Measurements from ENCODE around the gene STAC2. TPM values are rescaled to one million over a fixed set of nuclear protein-coding genes. Genes with fewer than 3 reads are reported as not detected.
A peak's percentile ranks its signal among the peaks of the same experiment; 100 is the strongest.

The STAC2 gene
- total and polyA plus RNA-seq, 2 of the 13 experiments (the other 11 are each of a cell fraction or from before 2014, with no cell fraction given) = not detected

GRCh38 chr17:39244600-39245570 lies 19.1 kb upstream of the STAC2 start (continued):
- TF ChIP-seq SRSF1 (optimal IDR thresholded peaks at IDR 0.05; ENCODE audit: low read depth, low read length) (no peak), ATF4 (CRISPR knock-in tag; IDR thresholded peaks at IDR 0.05) (no peak), HDAC2 (CRISPR knock-in tag; IDR thresholded peaks at IDR 0.05) (peak; percentile 25; the same call in 1 of the 2 replicates), TBP (CRISPR knock-in tag; IDR thresholded peaks at IDR 0.05) (no peak), ZNF282 (IDR thresholded peaks at IDR 0.05; ENCODE audit: partially characterized antibody) (no peak), ZNF124 (CRISPR knock-in tag; IDR thresholded peaks at IDR 0.05) (no peak), ZNF749 (CRISPR knock-in tag; IDR thresholded peaks at IDR 0.05; ENCODE audit: borderline replicate concordance) (no peak), ARID3A (IDR thresholded peaks at IDR 0.05; ENCODE audit: low read depth, low read length) (peak; percentile 70; the same call in 1 of the 2 replicates), ZNF367 (CRISPR knock-in tag; IDR thresholded peaks at IDR 0.05; ENCODE audit: borderline replicate concordance) (no peak), ZNF720 (CRISPR knock-in tag; IDR thresholded peaks at IDR 0.05) (no peak), XRCC5 (optimal IDR thresholded peaks at IDR 0.05; ENCODE audit: low read length) (peak; percentile 87), NFKB2 (CRISPR knock-in tag; IDR thresholded peaks at IDR 0.05; ENCODE audit: borderline replicate concordance) (no peak), ZNF761 (CRISPR knock-in tag; conservative IDR thresholded peaks at IDR 0.05) (no peak)
- TF ChIP-seq, protein P1, sequence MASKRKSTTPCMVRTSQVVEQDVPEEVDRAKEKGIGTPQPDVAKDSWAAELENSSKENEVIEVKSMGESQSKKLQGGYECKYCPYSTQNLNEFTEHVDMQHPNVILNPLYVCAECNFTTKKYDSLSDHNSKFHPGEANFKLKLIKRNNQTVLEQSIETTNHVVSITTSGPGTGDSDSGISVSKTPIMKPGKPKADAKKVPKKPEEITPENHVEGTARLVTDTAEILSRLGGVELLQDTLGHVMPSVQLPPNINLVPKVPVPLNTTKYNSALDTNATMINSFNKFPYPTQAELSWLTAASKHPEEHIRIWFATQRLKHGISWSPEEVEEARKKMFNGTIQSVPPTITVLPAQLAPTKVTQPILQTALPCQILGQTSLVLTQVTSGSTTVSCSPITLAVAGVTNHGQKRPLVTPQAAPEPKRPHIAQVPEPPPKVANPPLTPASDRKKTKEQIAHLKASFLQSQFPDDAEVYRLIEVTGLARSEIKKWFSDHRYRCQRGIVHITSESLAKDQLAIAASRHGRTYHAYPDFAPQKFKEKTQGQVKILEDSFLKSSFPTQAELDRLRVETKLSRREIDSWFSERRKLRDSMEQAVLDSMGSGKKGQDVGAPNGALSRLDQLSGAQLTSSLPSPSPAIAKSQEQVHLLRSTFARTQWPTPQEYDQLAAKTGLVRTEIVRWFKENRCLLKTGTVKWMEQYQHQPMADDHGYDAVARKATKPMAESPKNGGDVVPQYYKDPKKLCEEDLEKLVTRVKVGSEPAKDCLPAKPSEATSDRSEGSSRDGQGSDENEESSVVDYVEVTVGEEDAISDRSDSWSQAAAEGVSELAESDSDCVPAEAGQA (IDR thresholded peaks at IDR 0.05; ENCODE audit: low read depth) = no peak
- TF ChIP-seq, protein P1 (CRISPR knock-in tag; IDR thresholded peaks at IDR 0.05; ENCODE audit: borderline replicate concordance) = no peak
- TF ChIP-seq, protein P2, sequence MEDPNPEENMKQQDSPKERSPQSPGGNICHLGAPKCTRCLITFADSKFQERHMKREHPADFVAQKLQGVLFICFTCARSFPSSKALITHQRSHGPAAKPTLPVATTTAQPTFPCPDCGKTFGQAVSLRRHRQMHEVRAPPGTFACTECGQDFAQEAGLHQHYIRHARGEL (CRISPR knock-in tag; IDR thresholded peaks at IDR 0.05) = no peak
